PC-3 (cell line): Measurements from ENCODE around the gene AP2A1.

ENCODE experiments used
- CTCF ChIP-seq: fragments of 300-600 bp; sonication (generic); conservative IDR thresholded peaks from 2 replicates; pipeline ENCODE4 v1.5.1; 2017; ENCODE audit warnings: antibody characterized with exemption, low read depth, mild to moderate bottlenecking, low read length
- EZH2 ChIP-seq: fragments of 300-600 bp; sonication (generic); IDR thresholded peaks from one replicate; pipeline ENCODE4 v1.6.1; 2017; ENCODE audit warnings: antibody characterized with exemption, mild to moderate bottlenecking, low read length; ENCODE audit not compliant: unreplicated experiment

- no peak for TF ChIP-seq CTCF
- TF ChIP-seq EZH2 = no peak
Observed at GRCh38 chr19:49763230-49763629, 3.6 kb upstream of the AP2A1 start, which contains the start of gene TSKS.
